B cell (primary cell): Measurements from ENCODE around the gene VENTX. TPM values are rescaled to one million over a fixed set of nuclear protein-coding genes. Genes with fewer than 3 reads are reported as not detected.

ENCODE experiments used
- ATAC-seq: fragments of 200-7000 bp; cut with Tn5 transposase; one replicate; pipeline ENCODE4 v1.10.0; 2021; ENCODE audit warnings: low read depth, mild to moderate bottlenecking, moderate number of reproducible peaks, moderate library complexity
- CTCF ChIA-PET: fragments of 350-600 bp; sonication (Branson Sonifier 250); formaldehyde crosslinking; loops from one replicate; lab custom pipeline; 2021; ENCODE audit warnings: antibody characterized with exemption, inconsistent platforms; lab: Charles Lee
- POLR2A ChIA-PET: fragments of 350-600 bp; sonication (Branson Sonifier 250); formaldehyde crosslinking; loops from one replicate; lab custom pipeline; 2021; ENCODE audit warnings: antibody characterized with exemption; lab: Charles Lee
- DNase-seq: peaks from one replicate; pipeline ENCODE4 v3.0.0; 2013
- H2AFZ ChIP-seq: 2 replicates; pipeline ENCODE4 v1.6.1; 2012; ENCODE audit warnings: mild to moderate bottlenecking, low read depth, low read length; ENCODE audit not compliant: insufficient read depth, poor library complexity, severe bottlenecking
- H3K27ac ChIP-seq, 2 donors: 1 replicate in 1 of 2; 2 replicates in 1 of 2; pipeline ENCODE4 v1.5.1; 2012 to 2013; ENCODE audit warnings: low read length in 2 of 2, mild to moderate bottlenecking in 2 of 2, moderate library complexity in 1 of 2
- H3K27me3 ChIP-seq, 4 experiments: fragments of 200-600 bp in 1 of 4; sonication (generic) in 1 of 4; replicated peaks in 1 of 4; 1 replicate in 2 of 4; 2 replicates in 2 of 4; pipeline versions ENCODE4 v1.6.1 to v1.7.0; 2013 to 2016; ENCODE audit warnings: low read length in 3 of 4, mild to moderate bottlenecking in 2 of 4, mixed read lengths in 1 of 4, moderate library complexity in 1 of 4; ENCODE audit not compliant: insufficient read depth in 4 of 4, control insufficient read depth in 3 of 4; ENCODE audit errors: control extremely low read depth in 1 of 4
- H3K36me3 ChIP-seq, 2 experiments: replicated peaks in 1 of 2; 1 replicate in 1 of 2; 2 replicates in 1 of 2; pipeline versions ENCODE4 v1.6.1 to v1.7.1; 2013; ENCODE audit warnings: low read length in 1 of 2; ENCODE audit not compliant: insufficient read depth in 2 of 2, control insufficient read depth in 1 of 2; ENCODE audit errors: control extremely low read depth in 1 of 2, extremely low read depth in 1 of 2
- H3K4me1 ChIP-seq, 2 donors: fragments of 200-600 bp in 1 of 2; sonication (generic) in 1 of 2; 1 replicate in 1 of 2; 2 replicates in 1 of 2; pipeline versions ENCODE4 v1.5.1 to v1.6.1; 2013 to 2017; ENCODE audit warnings: low read length in 2 of 2; ENCODE audit not compliant: control insufficient read depth in 2 of 2, insufficient read depth in 2 of 2
- H3K4me2 ChIP-seq: replicated peaks from 2 replicates; pipeline ENCODE3; 2012; ENCODE audit warnings: mild to moderate bottlenecking, low read depth, low read length; ENCODE audit not compliant: poor library complexity, severe bottlenecking
- H3K4me3 ChIP-seq, 5 experiments: fragments of 200-600 bp in 1 of 5; sonication (generic) in 1 of 5; 1 replicate in 3 of 5; 2 replicates in 2 of 5; pipeline versions ENCODE4 v1.5.1 to v1.7.0; 2011 to 2016; ENCODE audit warnings: low read length in 4 of 5, mild to moderate bottlenecking in 4 of 5, low read depth in 2 of 5, control low read depth in 1 of 5, moderate library complexity in 1 of 5; ENCODE audit not compliant: insufficient read depth in 1 of 5; ENCODE audit errors: control extremely low read depth in 1 of 5, extremely low read depth in 1 of 5
- H3K79me2 ChIP-seq: fragments of 200-600 bp; sonication (generic); one replicate; pipeline ENCODE4 v1.6.0; 2016; ENCODE audit warnings: low read length; ENCODE audit not compliant: control insufficient read depth, insufficient read depth
- H3K9ac ChIP-seq: fragments of 200-600 bp; sonication (generic); 2 replicates; pipeline ENCODE4 v1.6.1; 2017; ENCODE audit warnings: mild to moderate bottlenecking, low read length, moderate library complexity
- H3K9me3 ChIP-seq, 3 donors: one replicate each; pipeline versions ENCODE4 v1.6.1 to v1.7.1; 2013; ENCODE audit warnings: low read length in 2 of 3; ENCODE audit not compliant: control insufficient read depth in 2 of 3, insufficient read depth in 1 of 3; ENCODE audit errors: control extremely low read depth in 1 of 3
- H4K20me1 ChIP-seq: 2 replicates; pipeline ENCODE4 v1.6.0; 2012; ENCODE audit warnings: mild to moderate bottlenecking, low read length; ENCODE audit not compliant: insufficient read depth, control insufficient read depth, poor library complexity, severe bottlenecking
- H3K27ac Mint-ChIP-seq: one replicate; pipeline ENCODE4 v1.8.0; 2021; ENCODE audit warnings: mixed read lengths
- H3K27me3 Mint-ChIP-seq: one replicate; pipeline ENCODE4 v1.8.0; 2021; ENCODE audit warnings: mixed read lengths
- H3K4me1 Mint-ChIP-seq: one replicate; pipeline ENCODE4 v1.8.0; 2021; ENCODE audit warnings: mixed read lengths
- H3K4me3 Mint-ChIP-seq: one replicate; pipeline ENCODE4 v1.8.0; 2021; ENCODE audit warnings: mixed read lengths
- H3K9me3 Mint-ChIP-seq: one replicate; pipeline ENCODE4 v1.8.0; 2022; ENCODE audit warnings: mixed read lengths; ENCODE audit not compliant: insufficient read depth
- CTCF ChIP-seq: fragments of 200-600 bp; IDR thresholded peaks from one replicate; pipeline ENCODE4 v1.8.0; 2022; ENCODE audit warnings: antibody characterized with exemption, mild to moderate bottlenecking
- EZH2 ChIP-seq: IDR thresholded peaks from 2 replicates; pipeline ENCODE4 v1.6.1; 2012; ENCODE audit warnings: borderline replicate concordance, low read depth, mild to moderate bottlenecking, moderate library complexity, low read length; ENCODE audit not compliant: insufficient read depth, poor library complexity, severe bottlenecking
- WGBS: methylation state at CpG from one replicate; pipeline ENCODE4 v1.1.5; 2013; ENCODE audit warnings: missing lambda C conversion rate; ENCODE audit not compliant: insufficient coverage; 5-methylcytosine and 5-hydroxymethylcytosine counted together
- intact Hi-C: fragments of 100-400 bp; cut with micrococcal nuclease; formaldehyde crosslinking; loops from one replicate; pipeline ENCODE4 v1.10.0; 2022
- polyA plus RNA-seq: library from polyadenylated mRNA; depleted of rRNA; stranded (reverse); fragments of >200 nt; gene quantifications from 2 replicates; pipeline ENCODE4 v1.2.3, GENCODE V29; 2012
- total RNA-seq, 2 donors: library from RNA; stranded (reverse); fragments of 120-200 nt in 1 of 2; gene quantifications; 1 replicate in 1 of 2; 2 replicates in 1 of 2; pipeline versions ENCODE4 v1.2.3 to v1.2.4, GENCODE V29; 2013 to 2022

The VENTX gene
- total and polyA plus RNA-seq, 2 donors (not counting 1 experiment from before 2014, with no cell fraction given): 0.82 TPM; not detected in 1

- intact Hi-C loops: no loop called here
- whole genome bisulfite sequencing: 98% methylated on average over 14 of the region's 14 CpGs
- H3K79me2 ChIP-seq: no peaks in the 10 kb centered on the region
- no peak overlapping the region for H3K4me2 ChIP-seq
- DNase-seq: no peak
- H3K4me1 ChIP-seq: no peaks in the 10 kb centered on the region
- H3K9ac ChIP-seq: no peak overlapping the region
- ChIA-PET CTCF (no interaction called here), POLR2A (no interaction called here)
- no peaks in the 10 kb centered on the region for H3K36me3 ChIP-seq
- H3K4me3 ChIP-seq: no peak overlapping the region
- H3K27ac Mint-ChIP-seq: no peak overlapping the region
- H3K27me3 Mint-ChIP-seq: peaks cover 4% of the 10 kb centered on the region
- H3K9me3 ChIP-seq: peaks cover 0 to 4% (median 0%) of the 10 kb centered on the region in 3 donors
- no peaks in the 10 kb centered on the region for H4K20me1 ChIP-seq
- no peaks in the 10 kb centered on the region for H3K9me3 Mint-ChIP-seq
- H2AFZ ChIP-seq: no peak overlapping the region
- no peak overlapping the region for H3K4me3 Mint-ChIP-seq
- H3K27ac ChIP-seq: no peak overlapping the region
- no peaks in the 10 kb centered on the region for H3K4me1 Mint-ChIP-seq
- no peaks in the 10 kb centered on the region for H3K27me3 ChIP-seq
- no peak for ATAC-seq
- no peak for TF ChIP-seq EZH2
- no peak for TF ChIP-seq CTCF
These were observed 28.5 kb upstream of the VENTX start for GRCh38 chr10:133209117-133209516.

- Histone ChIP-seq H3K27ac (no peak overlapping the region), H3K27me3 (no peaks in the 10 kb centered on the region), H3K4me3 (no peak overlapping the region), H3K79me2 (no peaks in the 10 kb centered on the region), H2AFZ (no peak overlapping the region), H4K20me1 (no peaks in the 10 kb centered on the region), H3K36me3 (no peaks in the 10 kb centered on the region), H3K4me2 (no peak overlapping the region), H3K9ac (no peak overlapping the region), H3K4me1 (no peaks in the 10 kb centered on the region), H3K9me3 (peaks cover 0 to 7% (median 0%) of the 10 kb centered on the region in 3 donors)
- ChIA-PET CTCF (no interaction called here), POLR2A (no interaction called here)
- Mint-ChIP-seq H3K27ac (no peak overlapping the region), H3K4me1 (no peaks in the 10 kb centered on the region), H3K27me3 (peaks cover 4% of the 10 kb centered on the region), H3K9me3 (no peaks in the 10 kb centered on the region), H3K4me3 (no peak overlapping the region)
- no peak for DNase-seq
- no peak for TF ChIP-seq EZH2
- TF ChIP-seq CTCF: no peak
- intact Hi-C loops: no loop called here
- 89% methylated on average over 20 of the region's 20 CpGs for WGBS
- no peak for ATAC-seq
These were observed 28.0 kb upstream of the VENTX start for GRCh38 chr10:133209641-133210040.
